Inflammatory macrophage treated with lipopolysaccharide for 4 hours (primary cell): ENCODE measurements around the gene PDE6H.

ENCODE experiments used
- DNase-seq: peaks from one replicate; pipeline ENCODE4 v3.0.0-alpha.2; 2020

PDE6H gene

DNA sequence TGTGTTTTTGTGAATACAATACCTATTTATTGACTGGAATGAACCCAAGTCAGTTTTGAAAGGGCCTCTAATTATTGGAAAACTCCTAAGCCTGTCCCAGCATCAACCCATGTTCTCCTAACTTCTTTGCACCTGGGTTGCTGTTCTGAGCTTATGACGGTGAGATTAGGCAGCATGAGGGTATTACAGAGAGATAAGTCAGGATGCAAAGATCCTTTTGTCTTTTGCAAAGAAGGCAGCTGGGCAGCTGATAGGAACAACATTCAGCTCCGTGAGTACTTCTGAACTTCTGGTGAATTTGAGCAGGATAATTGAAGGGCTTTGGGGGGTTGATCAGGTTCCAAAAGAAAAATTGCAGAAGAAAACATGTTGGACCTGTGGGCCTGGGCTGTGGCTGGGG lies at the start of gene PDE6H:
TSS of gene PDE6H (plus strand) at position 227 of the 400 bp plus-strand sequence. CDS start 4,971 bp downstream, outside the sequence.
- no peak for DNase-seq

DNA sequence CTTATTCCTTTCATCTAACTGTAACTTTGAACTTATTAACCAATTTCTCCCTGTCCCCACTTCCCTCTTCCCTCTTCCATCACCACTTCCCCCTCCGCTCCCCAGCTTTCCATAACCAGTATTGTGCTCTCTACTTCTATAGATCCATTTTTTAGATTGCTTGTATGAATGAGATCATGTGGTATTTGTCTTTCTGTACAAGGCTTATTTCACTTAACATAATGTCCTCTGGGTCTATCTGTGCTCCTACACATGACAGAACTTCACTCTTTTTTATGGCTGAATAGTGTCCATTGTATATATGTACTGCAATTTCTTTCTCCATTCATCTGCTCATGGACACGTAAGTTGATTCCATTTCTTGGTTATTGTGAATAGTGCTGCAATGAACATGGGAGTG lies 48.9 kb upstream of the PDE6H start:
- peak; percentile 10 for DNase-seq

DNA sequence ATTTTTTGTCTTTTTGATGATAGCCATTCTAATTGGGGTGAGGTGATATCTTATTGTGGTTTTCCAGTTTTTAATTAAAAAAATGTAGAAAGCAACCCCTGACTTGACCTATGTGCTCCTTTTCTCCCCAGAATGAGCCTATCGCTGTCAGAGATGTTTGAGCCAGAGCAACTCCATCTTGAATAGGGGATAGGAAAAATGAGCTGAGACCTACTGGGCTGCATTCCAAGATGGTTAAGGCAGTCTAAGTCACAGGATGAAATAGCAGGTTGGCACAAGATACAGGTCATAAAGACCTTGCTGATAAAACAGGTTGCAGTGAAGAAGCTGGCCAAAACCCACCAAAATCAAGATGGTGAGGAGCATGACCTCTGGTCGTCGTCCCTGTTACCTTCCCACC lies 48.3 kb upstream of the PDE6H start:
- no peak for DNase-seq

DNA sequence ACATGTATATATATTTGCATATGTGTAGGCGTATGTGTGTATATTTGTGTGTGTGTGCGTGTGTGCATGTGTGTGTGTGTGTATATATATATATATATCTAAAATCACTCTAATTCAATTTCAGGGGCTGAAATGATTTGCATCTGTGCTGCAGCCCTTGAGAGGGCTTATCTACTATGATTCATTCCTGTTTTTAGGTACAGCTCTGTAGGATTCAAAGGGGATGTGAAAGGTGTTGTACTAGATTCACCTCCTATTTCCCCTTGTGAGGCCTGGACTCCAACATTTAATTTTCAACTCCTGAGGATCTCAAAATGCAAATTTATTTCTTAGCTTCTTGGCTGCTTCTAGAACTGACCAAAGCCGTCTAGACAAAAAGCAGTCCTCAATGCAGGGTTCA lies 45.6 kb upstream of the PDE6H start:
- DNase-seq: no peak

DNA sequence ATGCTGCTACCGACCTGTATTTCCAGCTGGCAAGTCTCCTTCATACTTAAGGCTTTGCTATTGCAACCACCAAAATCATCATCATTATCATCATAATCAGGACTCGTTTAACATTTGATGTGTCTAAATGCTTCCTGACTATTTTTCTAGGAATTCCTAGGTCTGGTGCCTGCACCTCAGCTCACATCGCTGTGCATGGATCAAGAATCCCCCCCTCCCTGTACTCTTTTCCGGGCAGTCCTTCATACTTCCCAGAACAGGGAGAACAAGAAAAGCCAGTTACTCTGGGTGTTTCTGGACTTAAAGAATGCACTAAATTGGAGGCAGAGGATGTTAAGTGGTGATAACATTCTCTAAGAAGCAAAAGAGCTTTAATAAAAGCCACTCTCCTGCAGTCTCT lies 43.9 kb upstream of the PDE6H start:
- no peak for DNase-seq

DNA sequence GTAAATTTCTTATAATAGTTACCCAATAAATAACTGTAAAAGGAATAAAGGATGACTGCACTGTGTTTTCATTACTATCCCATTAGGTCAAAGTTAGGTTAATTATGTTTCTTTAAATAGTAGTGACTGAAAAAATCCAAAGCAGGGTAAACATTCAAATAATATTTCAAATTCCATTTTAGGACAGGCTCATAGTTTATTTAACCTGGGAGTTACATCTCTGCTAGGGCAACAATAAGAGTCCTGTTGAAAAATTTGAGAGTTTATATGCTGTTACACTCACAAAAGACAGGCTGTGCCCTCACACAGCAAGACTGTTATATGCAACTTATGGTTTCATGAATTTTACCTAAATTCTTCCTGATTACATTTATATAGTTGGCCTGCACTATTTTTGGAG lies 42.5 kb upstream of the PDE6H start:
- no peak for DNase-seq

DNA sequence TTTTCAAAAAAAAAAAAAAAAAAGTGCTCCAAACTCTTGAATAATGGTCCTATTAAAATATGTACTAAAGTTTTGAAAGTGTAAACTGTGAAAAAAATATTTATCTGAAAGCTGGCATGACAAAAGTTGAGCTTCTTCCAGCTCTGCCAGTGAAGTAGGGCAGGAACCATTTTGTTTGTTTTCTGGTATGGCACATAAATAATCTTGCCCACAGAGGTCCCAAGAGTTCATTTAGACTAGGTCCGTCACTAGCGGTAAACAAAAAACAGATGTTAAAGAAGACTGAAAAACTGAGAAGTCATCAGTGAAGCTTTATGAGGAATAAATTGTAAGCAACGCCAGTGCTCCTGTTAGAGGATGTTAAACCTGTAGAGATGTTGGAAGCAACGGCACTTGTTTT lies 41.5 kb upstream of the PDE6H start:
- DNase-seq: no peak

DNA sequence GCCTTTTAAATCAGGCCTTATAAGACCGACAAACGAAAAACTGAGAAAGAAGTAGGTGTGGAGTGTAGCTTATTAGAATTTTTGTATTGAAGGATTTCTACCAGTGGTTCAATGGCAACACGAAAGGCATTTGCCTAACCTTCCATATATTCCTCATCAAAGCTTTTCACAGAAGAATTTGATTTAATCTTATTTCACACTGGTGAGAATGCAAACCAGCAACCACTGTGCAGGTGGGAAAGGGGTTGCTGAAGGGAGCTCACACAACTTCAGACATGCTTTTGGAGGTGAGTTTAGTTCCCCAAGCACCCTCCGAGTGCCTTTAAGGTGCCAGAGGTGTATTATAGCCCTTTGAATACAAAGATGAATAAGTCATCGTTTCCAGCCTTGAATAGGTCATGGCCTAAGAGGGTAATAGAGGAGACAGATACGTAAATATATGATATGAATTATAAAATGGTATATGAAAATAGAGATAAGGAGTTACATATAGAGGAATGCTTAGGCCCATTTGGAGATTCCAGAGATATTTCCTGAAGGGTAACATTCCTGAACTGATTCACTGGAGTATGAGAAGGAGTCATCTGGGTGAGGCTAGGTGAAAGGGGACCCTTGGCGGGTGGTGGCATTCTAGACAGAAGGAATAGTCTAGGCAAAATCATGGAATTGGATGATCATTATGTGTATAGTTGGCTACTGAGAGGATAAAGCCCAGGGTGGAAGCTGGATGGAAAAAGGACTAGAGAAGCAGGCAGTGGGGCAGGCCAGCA lies 40.9 kb upstream of the PDE6H start:
- DNase-seq: no peak

DNA sequence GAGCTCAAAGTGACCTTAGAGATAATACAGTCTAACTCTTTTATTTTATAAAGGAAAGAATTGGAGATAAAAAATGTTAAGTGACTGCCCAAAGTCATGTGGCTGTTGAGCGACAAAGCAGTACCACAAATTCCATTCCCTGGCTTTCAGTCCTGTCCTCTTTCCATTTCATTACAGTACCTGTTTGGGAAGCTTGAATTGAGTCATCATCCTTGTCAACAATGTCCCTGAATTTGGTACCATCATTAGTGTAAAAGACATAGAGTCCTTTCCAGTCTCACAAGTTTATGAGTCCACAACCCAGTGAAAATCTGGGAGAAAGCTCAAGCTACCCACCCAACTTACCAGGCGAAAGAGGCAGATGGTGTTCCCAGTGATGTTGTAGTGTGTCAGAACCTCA lies 38.3 kb upstream of the PDE6H start:
- DNase-seq: no peak

DNA sequence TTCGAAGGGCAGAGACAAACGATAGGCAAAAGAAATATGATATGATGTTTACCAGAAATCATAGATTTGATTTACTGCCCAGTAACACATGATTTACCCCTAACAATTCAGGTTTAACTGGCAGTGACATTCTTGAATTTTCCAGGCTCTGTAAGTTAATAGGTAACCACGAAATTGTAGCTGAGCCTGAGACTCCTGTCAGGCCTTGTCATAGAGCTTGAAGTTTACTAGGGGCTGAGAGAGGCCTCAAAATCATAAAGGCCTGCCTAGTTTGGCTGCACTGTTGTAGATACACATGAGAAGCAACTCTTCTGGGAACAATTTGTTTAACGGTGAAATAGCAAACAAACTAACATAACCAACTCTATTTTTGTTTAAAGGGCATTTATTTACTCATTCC lies 37.8 kb upstream of the PDE6H start:
- DNase-seq: no peak

DNA sequence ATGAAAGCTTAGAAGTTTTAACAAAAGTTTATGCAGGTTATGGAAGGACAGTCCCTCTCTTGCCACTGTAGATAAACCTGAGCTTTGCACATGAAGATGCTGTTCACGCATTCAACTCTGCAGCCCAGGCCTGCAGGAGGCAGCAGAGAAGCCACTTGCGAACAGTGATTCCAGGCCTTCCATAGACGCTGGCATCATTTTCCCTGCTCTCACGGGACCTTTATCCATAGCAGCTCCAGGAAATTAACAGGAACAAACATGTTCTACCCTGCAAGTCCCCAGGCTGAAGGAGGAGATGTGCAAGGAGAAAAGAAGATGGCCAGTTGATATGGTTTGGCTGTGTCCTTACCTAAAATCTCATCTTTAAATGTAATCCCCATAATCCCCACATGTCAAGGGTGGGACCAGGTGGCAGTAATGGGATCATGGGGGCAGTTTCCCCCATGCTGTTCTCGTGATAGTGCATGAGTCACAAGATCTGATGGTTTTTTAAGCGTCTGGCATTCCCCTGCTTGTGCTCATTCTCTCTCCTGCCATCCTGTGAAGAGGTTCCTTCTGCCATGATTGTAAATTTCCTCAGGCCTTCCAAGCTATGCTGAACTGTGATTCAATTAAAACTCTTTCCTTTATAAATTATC lies 36.5 kb upstream of the PDE6H start:
- DNase-seq: peak; percentile 22

DNA sequence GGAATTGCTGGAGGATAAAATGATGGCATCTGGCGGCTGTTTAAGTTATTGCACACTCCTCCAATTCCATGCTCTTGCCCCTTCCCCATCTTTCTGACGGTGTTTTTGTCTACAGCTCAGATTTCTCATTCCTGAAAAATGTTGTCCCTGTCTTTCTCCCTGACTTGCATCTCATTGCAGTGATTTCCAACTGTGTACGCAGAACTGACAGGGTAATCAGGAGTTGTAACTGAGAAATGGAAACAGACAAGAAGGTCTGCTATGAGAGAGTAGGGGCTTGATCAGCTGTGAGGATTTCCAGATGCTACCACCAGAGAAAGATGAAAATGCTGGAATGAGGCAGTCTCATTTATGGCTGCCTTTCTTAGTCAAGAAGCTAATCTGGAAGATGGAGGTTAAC lies 35.8 kb upstream of the PDE6H start:
- no peak for DNase-seq

DNA sequence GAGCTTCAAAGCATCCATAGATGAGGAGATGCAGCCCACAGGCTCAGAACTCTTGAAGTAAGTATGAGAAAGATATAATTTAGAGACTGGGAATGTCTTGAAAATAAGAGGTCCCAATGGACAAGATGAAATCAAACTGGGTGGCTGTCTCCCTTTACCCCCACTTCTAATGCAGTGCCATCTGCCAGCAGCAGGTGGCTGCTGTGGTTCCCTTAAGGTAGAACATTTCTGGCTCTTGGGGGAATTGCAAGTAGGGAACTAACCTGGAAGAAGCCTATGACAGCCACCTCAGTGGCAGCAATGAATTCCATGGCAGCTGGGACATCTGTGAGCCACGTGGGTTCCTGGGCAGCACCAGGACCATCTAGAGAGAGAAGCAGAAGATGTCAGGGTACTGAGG lies 35.2 kb upstream of the PDE6H start:
- no peak for DNase-seq

DNA sequence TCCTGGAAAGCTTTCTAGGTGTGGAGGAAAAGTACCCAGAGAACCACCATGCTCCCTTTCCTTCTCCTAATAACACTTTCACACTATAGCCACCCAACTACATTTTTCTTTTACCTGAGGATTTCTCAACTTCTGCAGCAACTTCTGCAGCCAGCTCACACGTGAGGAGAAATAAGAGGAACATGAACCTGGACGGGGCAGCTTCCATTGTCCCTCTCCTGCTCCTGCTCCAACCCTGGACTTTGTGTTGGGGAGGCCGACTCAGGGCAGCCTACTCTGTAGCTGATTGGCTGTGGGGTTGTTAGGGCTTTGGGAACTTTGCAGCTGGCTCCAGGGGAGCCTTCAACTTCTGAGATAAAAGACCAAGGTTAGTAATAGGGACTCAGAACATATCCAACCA lies 34.5 kb upstream of the PDE6H start, which contains the start of gene ERP27:
TSS of gene ERP27 (minus strand) at position 237 of the 400 bp plus-strand sequence. CDS start at position 208, 29 bp downstream.
- no peak for DNase-seq

DNA sequence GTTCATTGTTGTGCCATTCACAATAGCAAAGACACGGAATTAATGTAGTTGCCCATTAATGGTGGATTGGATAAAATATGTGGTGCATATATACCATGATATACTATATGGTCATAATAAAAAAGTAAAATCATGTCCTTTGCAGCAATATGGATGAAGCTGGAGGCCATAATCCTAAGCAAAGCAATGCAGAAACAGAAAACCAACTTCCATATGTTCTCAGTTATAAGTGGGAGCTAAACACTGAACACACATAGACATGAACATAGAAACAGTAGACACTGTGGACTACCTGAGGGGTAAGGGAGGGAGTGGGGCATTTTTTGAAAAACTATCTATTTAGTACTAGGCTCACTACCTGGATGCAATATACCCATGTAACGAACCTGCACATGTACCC lies 31.5 kb upstream of the PDE6H start:
- DNase-seq: no peak

DNA sequence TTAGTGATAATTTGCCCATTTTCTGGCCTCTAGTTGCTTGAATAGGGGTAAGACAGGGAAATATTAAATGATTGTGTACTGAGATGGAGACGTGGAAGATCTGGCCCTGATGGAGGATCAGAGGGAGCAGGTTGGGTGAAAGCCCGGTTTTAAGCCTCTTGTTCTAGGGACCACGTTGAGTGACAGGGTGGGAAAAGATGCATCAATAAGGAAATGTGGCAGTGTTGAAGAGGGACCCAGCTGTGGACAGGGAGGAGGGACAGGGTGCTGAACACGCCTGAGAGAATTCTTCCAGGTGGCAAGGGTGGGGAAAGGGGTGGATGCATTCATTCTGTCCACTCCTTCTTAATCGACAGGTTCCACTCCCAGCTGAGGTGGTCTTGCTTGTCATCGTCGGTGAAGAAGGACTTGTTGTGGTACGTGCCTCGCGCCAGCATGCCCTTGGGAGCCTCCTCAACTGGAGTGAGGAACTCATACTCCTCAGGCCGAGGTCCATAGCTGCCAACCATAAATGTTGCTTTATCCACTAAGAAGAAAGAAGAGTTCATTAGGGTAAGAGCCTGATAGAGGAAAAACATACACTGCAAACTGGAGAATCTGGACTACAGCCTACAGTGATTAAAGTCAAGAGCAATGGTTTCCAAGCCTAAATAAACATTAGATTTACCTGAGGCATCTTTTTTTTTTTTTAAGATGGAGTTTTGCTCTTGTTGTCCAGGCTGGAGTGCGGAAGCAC lies 30.5 kb upstream of the PDE6H start:
- DNase-seq: no peak

DNA sequence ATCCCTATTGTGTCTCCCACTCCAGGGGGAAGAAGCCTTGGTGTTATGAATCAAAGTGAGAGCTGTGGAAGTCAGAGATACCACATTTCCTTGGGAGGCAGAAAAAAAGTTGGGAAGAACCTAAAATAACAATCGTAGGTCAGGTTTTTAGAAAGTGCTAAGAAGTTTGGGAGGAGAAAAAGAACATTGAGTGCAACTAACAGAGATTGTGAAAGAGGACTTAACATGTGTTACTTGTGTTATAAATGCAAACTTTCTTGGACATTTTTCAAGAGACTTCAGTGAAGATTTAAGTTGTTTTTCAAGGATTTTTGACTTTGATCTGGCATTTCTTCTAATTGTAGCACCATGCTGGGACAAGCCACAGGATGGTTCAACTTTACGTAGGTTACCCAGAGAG lies 26.7 kb upstream of the PDE6H start:
- DNase-seq: no peak

DNA sequence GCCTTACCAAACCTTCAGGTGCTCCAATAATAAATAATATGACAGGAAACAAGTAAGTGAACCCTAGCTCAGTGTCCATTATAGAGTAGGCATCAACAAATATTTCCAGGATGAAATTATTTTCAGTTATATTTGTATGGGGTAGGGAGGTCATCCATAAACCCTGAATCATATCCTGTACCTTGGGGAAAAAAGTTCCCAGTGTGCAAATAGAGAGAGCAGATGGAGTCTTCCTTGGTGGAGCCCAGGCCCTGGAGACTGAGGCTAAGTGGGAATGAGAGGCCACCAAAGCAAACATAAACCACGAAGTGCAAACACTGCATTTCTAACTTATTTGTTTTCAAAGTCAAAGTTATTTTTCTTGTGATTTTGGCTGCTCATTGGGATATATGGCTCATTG lies 26.0 kb upstream of the PDE6H start:
- DNase-seq: no peak

DNA sequence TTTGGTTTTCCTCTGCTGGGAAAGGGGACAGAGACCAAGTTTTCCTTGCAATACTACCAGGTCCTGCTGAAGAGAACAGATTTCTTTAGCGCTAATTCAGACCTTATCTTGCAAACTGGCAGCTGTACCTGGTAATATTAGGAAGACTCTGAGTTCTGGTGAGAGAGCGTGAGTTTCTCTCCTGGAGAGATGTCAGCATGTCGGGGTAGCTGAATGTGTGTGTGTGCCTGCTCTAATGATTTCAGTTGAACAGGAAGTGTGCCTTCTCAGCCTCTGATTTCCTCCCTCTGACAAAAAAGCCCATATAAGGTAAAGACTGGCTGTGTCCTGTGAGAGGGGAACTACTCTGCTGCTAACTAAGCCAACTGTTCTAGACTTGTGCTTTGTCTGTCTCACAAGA lies 24.2 kb upstream of the PDE6H start:
- DNase-seq: peak; percentile 88

DNA sequence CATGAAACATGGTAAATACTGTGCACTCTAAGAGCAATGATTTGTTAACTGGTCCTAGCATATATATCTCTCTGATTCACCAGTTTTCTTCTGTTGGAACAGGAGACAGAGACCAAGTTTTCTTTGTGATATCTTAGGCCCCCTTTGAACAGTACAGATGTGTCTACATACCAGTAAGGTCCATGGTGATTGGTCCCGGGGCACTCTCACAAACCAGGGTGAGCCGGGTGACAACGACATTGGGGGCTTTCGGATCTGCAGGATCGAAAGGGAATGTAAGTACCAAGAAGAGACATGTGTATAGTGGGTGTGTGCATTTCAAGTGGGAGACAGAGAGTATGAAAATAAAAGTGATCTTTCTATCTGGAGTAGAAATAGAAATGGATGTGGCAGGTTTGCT lies 23.2 kb upstream of the PDE6H start:
- no peak for DNase-seq

DNA sequence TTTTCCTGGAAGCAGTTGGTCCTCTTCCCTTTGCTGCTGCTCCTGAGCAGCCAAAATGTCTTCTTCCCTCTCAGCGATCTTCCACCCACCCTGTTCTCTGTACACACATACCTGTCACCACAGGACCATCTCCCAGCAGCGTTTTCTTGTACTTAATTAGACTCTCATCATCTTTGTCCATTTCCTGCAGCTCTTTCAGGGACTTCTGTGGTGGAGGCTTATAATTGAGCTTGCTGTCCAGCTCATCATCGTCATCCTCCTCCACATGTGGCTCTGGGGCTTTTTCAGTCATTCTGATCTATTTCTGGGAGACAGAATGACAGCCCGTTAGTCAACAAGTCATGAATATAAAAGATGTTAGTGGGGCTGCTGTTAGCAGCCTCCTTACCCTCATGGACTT lies 22.4 kb upstream of the PDE6H start:
- DNase-seq: no peak

DNA sequence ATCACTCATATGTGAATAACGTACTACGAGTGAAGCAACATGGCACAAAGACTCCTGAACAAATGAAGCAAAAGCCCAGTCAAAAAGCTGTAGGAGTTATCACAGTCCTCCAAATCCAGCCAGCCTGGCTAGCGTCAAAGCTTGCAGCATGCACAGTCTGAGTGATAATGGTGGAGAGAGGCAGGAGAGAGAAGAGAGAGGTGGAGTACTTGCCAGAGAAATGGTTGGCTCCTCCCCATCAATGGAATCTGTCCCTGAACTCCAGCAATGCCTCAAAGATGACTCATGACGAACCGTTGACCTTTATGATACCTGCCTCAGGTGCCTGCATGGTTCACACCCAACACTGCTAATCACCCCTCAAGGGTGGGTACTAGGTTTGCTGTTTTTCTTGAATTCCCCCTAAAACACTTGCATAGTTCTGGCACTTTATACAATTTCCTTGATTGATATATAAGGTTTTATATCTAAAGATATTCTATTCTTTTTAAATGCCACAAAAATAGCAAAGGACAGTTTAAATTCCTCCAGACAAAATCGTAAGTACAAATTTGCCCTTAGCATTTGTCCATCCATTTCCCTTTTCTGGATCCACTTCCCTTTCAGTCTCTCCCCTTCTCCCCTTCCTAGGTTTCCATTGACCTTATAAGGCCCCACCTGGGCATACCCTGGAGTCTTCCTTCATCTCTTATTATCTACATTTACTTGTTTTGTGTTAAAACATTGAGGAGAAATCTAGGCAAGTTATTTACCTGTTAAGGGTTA lies 21.7 kb upstream of the PDE6H start:
- no peak for DNase-seq

DNA sequence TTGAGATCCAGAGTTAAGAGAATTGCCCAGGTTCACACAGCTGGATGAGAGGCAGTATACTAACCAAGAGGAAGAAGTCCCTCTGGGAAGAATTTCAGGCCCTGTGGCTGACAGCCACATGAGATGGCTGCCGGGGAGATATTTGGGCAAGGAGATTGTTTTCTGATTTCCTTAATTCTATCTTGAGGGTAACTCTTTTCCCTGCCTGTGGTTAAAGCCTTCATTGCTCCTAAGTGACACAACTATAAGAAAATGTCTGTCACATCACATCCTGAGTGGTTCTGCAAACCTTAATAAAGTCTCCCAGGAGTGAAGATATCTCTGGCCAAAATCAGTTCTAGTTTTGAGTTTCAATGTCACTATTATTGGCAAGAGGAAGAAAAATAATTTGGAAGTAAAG lies 21.0 kb upstream of the PDE6H start:
- DNase-seq: no peak
